HG02884 (cell line): ENCODE data around the gene FOLR3.
"Not testable (repeated sequence)": the region's sequence is repeated elsewhere in the genome, so short reads cannot be mapped to it uniquely, and the experiment has no call there.

Source experiments
- ATAC-seq: cut with Tn5 transposase; IDR thresholded peaks from one replicate; pipeline ENCODE4 v1.9.1; 2021; ENCODE audit warnings: mild to moderate bottlenecking, moderate library complexity; ENCODE audit not compliant: unreplicated experiment

Gene FOLR3

GRCh38 chr11:72162891-72163492 lies 27.5 kb downstream of the FOLR3 start:
- ATAC-seq, result no peak

DNA sequence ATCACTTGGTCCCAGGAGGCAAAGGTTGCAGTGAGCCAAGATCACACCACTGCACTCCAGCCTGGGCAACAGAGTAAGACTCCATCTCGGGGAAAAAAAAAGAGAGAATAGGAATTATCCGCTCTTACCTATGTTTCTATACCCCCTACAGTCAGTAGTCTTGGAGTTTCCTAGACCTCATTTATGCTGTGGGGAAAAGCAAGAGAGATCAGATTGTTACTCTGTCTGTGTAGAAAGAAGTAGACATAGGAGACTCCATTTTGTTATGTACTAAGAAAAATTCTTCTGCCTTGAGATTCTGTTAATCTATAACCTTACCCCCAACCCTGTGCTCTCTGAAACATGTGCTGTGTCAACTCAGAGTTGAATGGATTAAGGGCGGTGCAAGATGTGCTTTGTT lies 28.7 kb downstream of the FOLR3 start:
- not testable (repeated sequence) for ATAC-seq

- not testable (repeated sequence) for ATAC-seq
Measured at GRCh38 chr11:72169046-72169555, 33.6 kb downstream of the FOLR3 start.

DNA sequence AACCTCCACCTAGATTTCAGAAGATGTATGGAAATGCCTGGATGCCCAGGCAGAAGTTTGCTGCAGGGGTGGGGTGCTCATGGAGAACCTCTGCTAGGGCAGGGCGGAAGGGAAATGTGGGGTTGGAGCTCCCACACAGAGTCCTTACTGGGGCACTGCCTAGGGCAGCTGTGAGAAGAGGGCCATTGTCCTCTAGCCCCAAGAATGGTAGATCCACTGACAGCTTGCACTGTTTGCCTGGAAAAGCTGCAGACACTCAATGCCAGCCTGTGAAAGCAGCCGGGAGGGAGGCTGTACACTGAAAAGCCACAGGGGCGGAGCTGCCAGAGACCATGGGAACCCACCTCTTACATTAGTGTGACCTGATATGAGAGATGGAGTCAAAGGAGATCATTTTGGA lies 34.2 kb downstream of the FOLR3 start:
- not testable (repeated sequence) for ATAC-seq

DNA sequence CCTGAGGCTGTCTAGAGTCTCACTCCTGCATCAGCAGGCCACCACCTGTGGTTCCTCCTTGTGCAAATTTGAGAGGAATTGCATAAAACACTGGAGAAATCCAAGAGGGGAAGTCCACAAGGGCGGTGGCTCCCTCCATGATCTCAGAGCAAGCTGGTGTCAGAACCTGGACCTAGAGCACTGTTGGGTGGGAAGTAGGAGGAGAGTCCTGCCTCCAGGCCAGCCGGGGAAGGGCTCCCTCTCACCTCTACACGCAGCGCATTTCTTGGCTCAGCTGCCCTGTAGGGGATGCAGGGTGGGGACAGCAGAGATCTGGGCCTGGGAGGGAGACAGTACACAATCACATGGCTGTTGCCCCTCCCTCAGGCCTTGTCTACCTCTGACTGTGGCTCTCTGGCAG lies 36.5 kb downstream of the FOLR3 start:
- ATAC-seq, result not testable (repeated sequence)

DNA sequence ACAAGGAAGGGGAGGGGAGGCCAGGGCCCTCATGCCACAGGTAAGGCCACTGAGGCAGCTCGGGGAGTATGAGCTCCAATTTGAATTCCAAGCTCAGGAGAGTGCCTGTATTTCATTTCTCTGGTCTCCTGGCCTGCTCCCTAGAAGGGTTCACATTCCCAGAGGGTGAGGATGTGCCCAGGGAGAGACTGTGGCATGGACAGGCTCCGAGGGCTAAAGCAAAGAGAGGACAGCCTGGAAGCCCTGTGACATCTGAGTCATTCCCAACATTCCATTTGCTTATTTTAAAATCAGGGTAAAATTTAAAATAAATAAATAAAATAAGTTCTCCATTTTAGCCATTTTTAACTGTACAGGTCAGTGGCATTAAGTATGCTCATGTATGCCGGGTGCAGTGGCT lies 37.8 kb downstream of the FOLR3 start:
- no peak for ATAC-seq

- no peak for ATAC-seq
Measured at GRCh38 chr11:72174302-72175070, 39.0 kb downstream of the FOLR3 start.

GRCh38 chr11:72177656-72178055 lies 42.1 kb downstream of the FOLR3 start:
- no peak for ATAC-seq

GRCh38 chr11:72179049-72179803 lies 43.7 kb downstream of the FOLR3 start:
- ATAC-seq, result no peak

DNA sequence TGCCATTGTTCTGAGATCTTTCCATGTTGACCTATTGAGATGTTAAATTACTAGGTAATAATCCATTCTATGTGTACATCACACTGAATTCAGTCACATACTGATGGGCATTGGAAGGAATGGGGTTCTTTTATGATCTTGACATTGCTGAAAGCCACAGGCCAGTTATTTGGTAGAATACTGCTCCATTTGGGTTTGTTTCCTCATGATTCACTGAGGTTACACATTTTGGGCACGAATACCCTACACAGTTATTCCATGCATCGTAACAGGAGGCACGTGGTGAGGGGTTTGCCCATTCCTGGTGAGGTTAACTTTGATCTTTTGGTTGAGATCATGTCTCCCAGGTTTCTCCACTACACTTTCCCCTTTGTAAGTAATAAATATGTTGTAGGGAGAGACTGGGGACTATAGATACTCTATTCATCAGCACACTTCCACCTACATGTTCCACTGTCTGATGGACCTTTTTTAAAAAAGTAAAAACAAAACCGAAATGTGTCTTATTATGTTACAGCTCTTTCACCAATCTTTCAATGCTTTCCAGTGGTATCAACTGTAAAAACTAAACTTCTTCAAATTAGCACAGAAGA lies 44.4 kb downstream of the FOLR3 start:
- no peak for ATAC-seq

GRCh38 chr11:72180892-72181552 lies 45.5 kb downstream of the FOLR3 start:
- not testable (repeated sequence) for ATAC-seq

GRCh38 chr11:72181553-72181958 lies 46.0 kb downstream of the FOLR3 start:
- not testable (repeated sequence) for ATAC-seq

DNA sequence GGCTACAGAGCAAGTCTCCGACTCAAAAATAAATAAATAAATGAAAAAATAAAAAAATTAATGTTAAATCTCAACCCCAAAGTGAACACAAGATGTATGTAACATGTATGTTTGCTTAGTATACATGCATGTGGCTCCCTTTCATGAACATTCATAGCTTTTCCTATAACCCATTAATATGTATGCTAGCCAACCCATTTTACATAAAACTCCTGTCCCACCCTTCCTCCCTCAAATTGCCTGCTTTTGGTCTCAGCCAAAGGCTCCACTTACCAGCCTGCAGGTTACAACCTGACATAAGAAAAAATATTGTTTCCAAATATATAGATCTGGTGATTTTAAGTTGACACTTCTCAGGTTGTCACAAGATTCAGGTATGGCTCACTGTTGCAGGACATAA lies 52.7 kb downstream of the FOLR3 start:
- ATAC-seq, result no peak
